HCT116 (cell line): Measurements from ENCODE around the gene SYNDIG1. TPM values are rescaled to one million over a fixed set of nuclear protein-coding genes. Genes with fewer than 3 reads are reported as not detected.

Experiments
- ATAC-seq: fragments of 200-7000 bp; cut with Tn5 transposase; 2 replicates; pipeline ENCODE4 v1.9.1; 2020; ENCODE audit warnings: mild to moderate bottlenecking, moderate library complexity
- BruUV-seq: library from RNA; stranded (reverse); fragments of 400-500 nt; replicated peaks from 2 replicates; lab custom pipeline; 2021; lab: Mats Ljungman, UMichigan
- CTCF ChIA-PET: fragments of 300-600 bp; sonication (Branson Sonifier 250); formaldehyde crosslinking; loops from one replicate; lab custom pipeline; 2021; ENCODE audit warnings: antibody characterized with exemption; lab: Charles Lee
- POLR2A ChIA-PET: fragments of 300-600, 350-600 bp; sonication (Branson Sonifier 250); formaldehyde crosslinking; loops from one replicate; lab custom pipeline; 2021; ENCODE audit warnings: antibody characterized with exemption; lab: Charles Lee
- RAD21 ChIA-PET, 2 experiments: fragments of 300-600 bp; sonication (Branson Sonifier 250); formaldehyde crosslinking; loops; one replicate each; lab custom pipeline; 2023; ENCODE audit warnings: low total read pairs in 2 of 2; ENCODE audit not compliant: uncharacterized antibody in 2 of 2, unreplicated experiment in 2 of 2, low non-redundant PET in 1 of 2; lab: Charles Lee
- DNase-seq: peaks from one replicate; pipeline ENCODE4 v3.0.0-alpha.2; 2010; ENCODE audit warnings: low read depth, low spot score
- H2AFZ ChIP-seq: fragments of 200-600 bp; shearing (Covaris generic), sonication (generic); 2 replicates; pipeline ENCODE4 v1.6.1; 2017; ENCODE audit warnings: low read depth, mixed run types, mixed read lengths, antibody characterized with exemption, low read length; ENCODE audit not compliant: poor library complexity, severe bottlenecking
- H3K27ac ChIP-seq: 2 replicates; pipeline ENCODE4 v1.5.1; 2012; ENCODE audit warnings: low read depth, low read length
- H3K27me3 ChIP-seq: fragments of 200-600 bp; sonication (generic); 2 replicates; pipeline ENCODE4 v1.6.1; 2016; ENCODE audit warnings: mixed run types, low read length, mixed read lengths; ENCODE audit not compliant: insufficient read depth
- H3K36me3 ChIP-seq, 2 experiments: fragments of 200-500 bp in 1 of 2; fragments of 200-600 bp in 1 of 2; sonication (Bioruptor generic) in 1 of 2; sonication (generic) in 1 of 2; 2 replicates each; pipeline versions ENCODE4 v1.5.1 to v1.6.1; 2014 to 2016; ENCODE audit warnings: low read length in 2 of 2, inconsistent platforms in 1 of 2, mixed read lengths in 1 of 2, mixed run types in 1 of 2; ENCODE audit not compliant: insufficient read depth in 2 of 2, control insufficient read depth in 1 of 2
- H3K4me1 ChIP-seq, 2 experiments: fragments of 200-600 bp in 1 of 2; sonication (generic) in 1 of 2; 2 replicates each; pipeline versions ENCODE4 v1.5.1 to v1.6.1; 2012 to 2017; ENCODE audit warnings: low read length in 2 of 2, inconsistent platforms in 1 of 2, mild to moderate bottlenecking in 1 of 2, mixed read lengths in 1 of 2, mixed run types in 1 of 2, moderate library complexity in 1 of 2; ENCODE audit not compliant: insufficient read depth in 2 of 2, control insufficient read depth in 1 of 2
- H3K4me2 ChIP-seq: fragments of 200-600 bp; sonication (generic); 2 replicates; pipeline ENCODE4 v1.6.1; 2017; ENCODE audit warnings: mixed run types, low read length, mixed read lengths
- H3K4me3 ChIP-seq, 2 experiments: fragments of 200-600 bp in 1 of 2; sonication (generic) in 1 of 2; replicated peaks in 1 of 2; 2 replicates each; pipeline ENCODE4 v1.5.1; 2011 to 2016; ENCODE audit warnings: low read length in 2 of 2, control low read depth in 1 of 2, low read depth in 1 of 2, mild to moderate bottlenecking in 1 of 2, mixed read lengths in 1 of 2, mixed run types in 1 of 2
- H3K79me2 ChIP-seq: fragments of 200-600 bp; sonication (generic); 2 replicates; pipeline ENCODE4 v1.6.1; 2017; ENCODE audit warnings: mild to moderate bottlenecking, mixed run types, low read length, moderate library complexity, mixed read lengths; ENCODE audit not compliant: insufficient read depth
- H3K9ac ChIP-seq: fragments of 200-600 bp; sonication (generic); 2 replicates; pipeline ENCODE4 v1.6.1; 2016; ENCODE audit warnings: low read length, mixed read lengths
- H3K9me2 ChIP-seq: fragments of 200-600 bp; sonication (generic), shearing (Covaris generic); 2 replicates; pipeline ENCODE4 v1.6.1; 2017; ENCODE audit warnings: mixed run types, mild to moderate bottlenecking, moderate library complexity; ENCODE audit not compliant: insufficient read depth
- H3K9me3 ChIP-seq, 2 experiments: fragments of 200-500 bp in 1 of 2; fragments of 200-600 bp in 1 of 2; sonication (Bioruptor generic) in 1 of 2; sonication (generic) in 1 of 2; 2 replicates each; pipeline ENCODE4 v1.6.1; 2014 to 2017; ENCODE audit warnings: low read length in 2 of 2, mixed read lengths in 2 of 2, inconsistent platforms in 1 of 2, low read depth in 1 of 2, mild to moderate bottlenecking in 1 of 2, mixed run types in 1 of 2, moderate library complexity in 1 of 2; ENCODE audit not compliant: control insufficient read depth in 1 of 2, insufficient read depth in 1 of 2
- H4K20me1 ChIP-seq: fragments of 200-600 bp; sonication (generic), shearing (Covaris generic); 2 replicates; pipeline ENCODE4 v1.6.1; 2017; ENCODE audit warnings: mixed run types, mild to moderate bottlenecking, moderate library complexity; ENCODE audit not compliant: insufficient read depth
- CBX3 ChIP-seq: IDR thresholded peaks from 2 replicates; pipeline ENCODE4 v1.6.1; 2012; ENCODE audit warnings: low read depth
- CEBPB ChIP-seq: IDR thresholded peaks from 2 replicates; pipeline ENCODE4 v1.6.1; 2012; ENCODE audit warnings: low read depth
- EGR1 ChIP-seq: IDR thresholded peaks from 2 replicates; pipeline ENCODE4 v1.6.1; 2012; ENCODE audit warnings: low read depth
- ELF1 ChIP-seq: IDR thresholded peaks from 2 replicates; pipeline ENCODE4 v1.6.1; 2012; ENCODE audit warnings: low read depth, borderline replicate concordance
- EZH2 ChIP-seq: fragments of 200-600 bp; sonication (generic); IDR thresholded peaks from 2 replicates; pipeline ENCODE4 v1.6.1; 2017; ENCODE audit warnings: antibody characterized with exemption, mixed run types
- FOSL1 ChIP-seq: IDR thresholded peaks from 2 replicates; pipeline ENCODE4 v1.6.1; 2012; ENCODE audit warnings: low read depth
- JUND ChIP-seq: IDR thresholded peaks from 2 replicates; pipeline ENCODE4 v1.6.1; 2012
- POLR2A ChIP-seq: IDR thresholded peaks from 2 replicates; pipeline ENCODE4 v1.7.0; 2011; ENCODE audit warnings: borderline replicate concordance; ENCODE audit not compliant: insufficient read depth, insufficient read length; ENCODE audit errors: extremely low read depth
- POLR2AphosphoS5 ChIP-seq: IDR thresholded peaks from 2 replicates; pipeline ENCODE4 v1.6.1; 2011; ENCODE audit warnings: mild to moderate bottlenecking, low read depth, low read length, moderate library complexity
- RAD21 ChIP-seq: IDR thresholded peaks from 2 replicates; pipeline ENCODE4 v1.6.1; 2012; ENCODE audit warnings: low read depth, mild to moderate bottlenecking
- REST ChIP-seq: IDR thresholded peaks from 2 replicates; pipeline ENCODE4 v1.6.1; 2012; ENCODE audit warnings: low read depth
- SIN3A ChIP-seq: IDR thresholded peaks from 2 replicates; pipeline ENCODE4 v1.6.1; 2012; ENCODE audit warnings: low read depth
- SP1 ChIP-seq: IDR thresholded peaks from 2 replicates; pipeline ENCODE4 v1.6.1; 2012; ENCODE audit warnings: low read depth
- SRF ChIP-seq: IDR thresholded peaks from 2 replicates; pipeline ENCODE4 v1.6.1; 2012; ENCODE audit warnings: low read depth
- YY1 ChIP-seq: IDR thresholded peaks from 2 replicates; pipeline ENCODE4 v1.6.1; 2011; ENCODE audit warnings: low read length, low read depth, moderate library complexity, mild to moderate bottlenecking; ENCODE audit not compliant: insufficient replicate concordance; ENCODE audit errors: extremely low read depth
- intact Hi-C: fragments of 100-400 bp; cut with micrococcal nuclease; formaldehyde crosslinking; loops from 2 replicates; pipeline ENCODE4 v1.10.0; 2022
- total RNA-seq: library from RNA; stranded (reverse); gene quantifications from one replicate; pipeline ENCODE4 v1.2.1, GENCODE V29; 2021; ENCODE audit not compliant: unreplicated experiment

The SYNDIG1 gene
- total RNA-seq, 1 experiment from 2014 or later = not detected

GRCh38 chr20:24636626-24637025, 167.2 kb downstream of the SYNDIG1 start:
- Histone ChIP-seq H3K27ac (no peak overlapping the region), H2AFZ (no peak overlapping the region), H3K79me2 (no peaks in the 10 kb centered on the region), H3K36me3 (no peaks in the 10 kb centered on the region), H3K9me3 (no peaks in the 10 kb centered on the region), H3K4me3 (no peak overlapping the region), H3K4me1 (peaks cover 7 to 13% of the 10 kb centered on the region in 2 experiments), H3K9me2 (no peaks in the 10 kb centered on the region), H4K20me1 (no peaks in the 10 kb centered on the region), H3K4me2 (no peak overlapping the region), H3K27me3 (peaks cover 8% of the 10 kb centered on the region; the same call in 1 of the 2 replicates), H3K9ac (no peak overlapping the region)
- ATAC-seq (no peak), DNase-seq (no peak)
- intact Hi-C loops = no loop called here
- no peak for TF ChIP-seq REST
- no peak for TF ChIP-seq JUND
- no peak for TF ChIP-seq SP1
- no peak for TF ChIP-seq SRF
- no peak for TF ChIP-seq CEBPB
- no peak for TF ChIP-seq EZH2
- TF ChIP-seq SIN3A = no peak
- TF ChIP-seq RAD21 = no peak
- TF ChIP-seq POLR2AphosphoS5 = no peak
- TF ChIP-seq EGR1 = no peak
- TF ChIP-seq FOSL1 = no peak
- no peak for TF ChIP-seq YY1
- no peak for TF ChIP-seq POLR2A
- TF ChIP-seq CBX3 = no peak
- TF ChIP-seq ELF1 = no peak
- RAD21 ChIA-PET = no interaction called here
- CTCF ChIA-PET = no interaction called here
- POLR2A ChIA-PET = no interaction called here
- no TSS peak for BruUV-seq
